NCI-H446 treated with DMSO at 0.1 percent for 48 hours (cell line): ENCODE data around the gene DLL3.

Experiments
- DNase-seq: peaks from one replicate; lab custom pipeline; 2025; lab: John Stamatoyannopoulos, UW

The DLL3 gene

GRCh38 chr19:39554701-39555311 is 56.1 kb downstream of the DLL3 start:
- no peak for DNase-seq

GRCh38 chr19:39555883-39556282 is 57.1 kb downstream of the DLL3 start:
- no peak for DNase-seq
